ENCODE measurements around the gene HSPA14. TPM values are rescaled to one million over a fixed set of nuclear protein-coding genes. Genes with fewer than 3 reads are reported as not detected.

Gene HSPA14
- total and polyA plus RNA-seq, 8 donors = 6.6 to 23.8 (median 19.3) TPM

- intact Hi-C loops (cut with DNase I) = no loop called here
- H3K27me3 ChIP-seq = no peaks in the 10 kb centered on the region
- no peak overlapping the region for H3K27ac ChIP-seq
- no peaks in the 10 kb centered on the region for H3K9me3 ChIP-seq
- TF ChIP-seq CTCF (IDR thresholded peaks at IDR 0.05) = no peak
- peak in 1 of 4 donors; percentile 5 for DNase-seq
- peaks cover 11 to 29% of the 10 kb centered on the region in 2 donors for H3K4me1 ChIP-seq
- no peaks in the 10 kb centered on the region for H3K36me3 ChIP-seq
- H3K4me3 ChIP-seq = peak overlapping the region in 1 of 2 donors; percentile 92
- no peak for ATAC-seq
These were observed 42.1 kb downstream of the HSPA14 start for GRCh38 chr10:14880229-14880628.

GRCh38 chr10:14884082-14884481, 46.0 kb downstream of the HSPA14 start:
- Histone ChIP-seq H3K9me3 (no peaks in the 10 kb centered on the region), H3K4me3 (no peak overlapping the region), H3K27me3 (no peaks in the 10 kb centered on the region), H3K36me3 (no peaks in the 10 kb centered on the region), H3K4me1 (peaks cover 4 to 13% of the 10 kb centered on the region in 2 donors), H3K27ac (no peak overlapping the region)
- TF ChIP-seq CTCF (IDR thresholded peaks at IDR 0.05) = no peak
- intact Hi-C loops (cut with DNase I) = no loop called here
- DNase-seq (no peak), ATAC-seq (no peak)

GRCh38 chr10:14889318-14889717, 51.2 kb downstream of the HSPA14 start:
- Histone ChIP-seq H3K27ac (no peak overlapping the region), H3K36me3 (no peaks in the 10 kb centered on the region), H3K27me3 (no peaks in the 10 kb centered on the region), H3K9me3 (no peaks in the 10 kb centered on the region), H3K4me1 (no peaks in the 10 kb centered on the region), H3K4me3 (no peak overlapping the region)
- intact Hi-C loops (cut with DNase I) = no loop called here
- no peak for TF ChIP-seq CTCF (IDR thresholded peaks at IDR 0.05)
- ATAC-seq (no peak), DNase-seq (no peak)

GRCh38 chr10:14891151-14891550, 53.0 kb downstream of the HSPA14 start:
- H3K4me1 ChIP-seq = no peaks in the 10 kb centered on the region
- intact Hi-C loops (cut with DNase I) = no loop called here
- H3K9me3 ChIP-seq = no peaks in the 10 kb centered on the region

GRCh38 chr10:14904316-14904732, 66.2 kb downstream of the HSPA14 start:
- no peak overlapping the region for H3K27ac ChIP-seq
- H3K36me3 ChIP-seq = peaks cover 0 to 44% of the 10 kb centered on the region in 2 donors
- TF ChIP-seq CTCF (IDR thresholded peaks at IDR 0.05) = peak; percentile 27 to 35
- no peaks in the 10 kb centered on the region for H3K4me1 ChIP-seq
- DNase-seq = no peak
- H3K27me3 ChIP-seq = no peaks in the 10 kb centered on the region
- H3K4me3 ChIP-seq = no peak overlapping the region
- no peaks in the 10 kb centered on the region for H3K9me3 ChIP-seq
- intact Hi-C loops (cut with DNase I) = no loop called here
- ATAC-seq = peak; percentile 47

More at GRCh38 chr10:14891151-14891550, 53.0 kb downstream of the HSPA14 start:
- TF ChIP-seq CTCF (IDR thresholded peaks at IDR 0.05) = no peak
- Histone ChIP-seq H3K4me3 (no peak overlapping the region), H3K27me3 (no peaks in the 10 kb centered on the region), H3K36me3 (no peaks in the 10 kb centered on the region), H3K27ac (no peak overlapping the region)
- DNase-seq (no peak), ATAC-seq (no peak)
